Choroid plexus epithelial cell (primary cell): Measurements from ENCODE around the gene CDH11.

Experiments used
- DNase-seq: peaks from one replicate; pipeline ENCODE4 v3.0.0-alpha.2; 2010; ENCODE audit warnings: low read depth
- H3K4me3 ChIP-seq: 2 replicates; pipeline ENCODE4 v1.5.1; 2011; ENCODE audit warnings: low read depth, mild to moderate bottlenecking, control low read depth, low read length, moderate library complexity
- TF ChIP-seq, protein P1 (sequence below): conservative IDR thresholded peaks from 2 replicates; pipeline ENCODE4 v1.5.1; 2011; ENCODE audit warnings: low read depth, mild to moderate bottlenecking, control low read depth, inconsistent platforms, low read length, moderate library complexity

Gene CDH11

DNA sequence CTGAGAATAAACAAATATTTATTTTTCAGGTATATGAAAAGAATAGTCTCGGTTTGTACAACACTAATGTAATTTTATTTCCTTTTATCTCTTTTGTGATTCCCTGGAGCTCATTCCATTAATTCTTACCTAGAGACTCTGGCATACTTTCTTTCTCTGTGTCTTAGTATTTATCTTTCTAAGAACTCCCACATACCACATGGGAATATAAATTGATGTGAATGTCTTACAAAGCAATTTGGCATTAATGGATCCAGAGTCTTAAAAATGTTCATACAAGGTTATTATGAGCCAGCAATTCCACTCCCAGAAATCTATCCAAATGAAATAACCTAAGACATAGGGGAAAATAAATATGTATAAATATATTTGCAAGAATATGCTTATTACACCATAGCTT, 202.7 kb downstream of the CDH11 start:
- H3K4me3 ChIP-seq, result no peak overlapping the region
- TF ChIP-seq, protein P1, sequence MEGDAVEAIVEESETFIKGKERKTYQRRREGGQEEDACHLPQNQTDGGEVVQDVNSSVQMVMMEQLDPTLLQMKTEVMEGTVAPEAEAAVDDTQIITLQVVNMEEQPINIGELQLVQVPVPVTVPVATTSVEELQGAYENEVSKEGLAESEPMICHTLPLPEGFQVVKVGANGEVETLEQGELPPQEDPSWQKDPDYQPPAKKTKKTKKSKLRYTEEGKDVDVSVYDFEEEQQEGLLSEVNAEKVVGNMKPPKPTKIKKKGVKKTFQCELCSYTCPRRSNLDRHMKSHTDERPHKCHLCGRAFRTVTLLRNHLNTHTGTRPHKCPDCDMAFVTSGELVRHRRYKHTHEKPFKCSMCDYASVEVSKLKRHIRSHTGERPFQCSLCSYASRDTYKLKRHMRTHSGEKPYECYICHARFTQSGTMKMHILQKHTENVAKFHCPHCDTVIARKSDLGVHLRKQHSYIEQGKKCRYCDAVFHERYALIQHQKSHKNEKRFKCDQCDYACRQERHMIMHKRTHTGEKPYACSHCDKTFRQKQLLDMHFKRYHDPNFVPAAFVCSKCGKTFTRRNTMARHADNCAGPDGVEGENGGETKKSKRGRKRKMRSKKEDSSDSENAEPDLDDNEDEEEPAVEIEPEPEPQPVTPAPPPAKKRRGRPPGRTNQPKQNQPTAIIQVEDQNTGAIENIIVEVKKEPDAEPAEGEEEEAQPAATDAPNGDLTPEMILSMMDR, result no peak
- no peak for DNase-seq

DNA sequence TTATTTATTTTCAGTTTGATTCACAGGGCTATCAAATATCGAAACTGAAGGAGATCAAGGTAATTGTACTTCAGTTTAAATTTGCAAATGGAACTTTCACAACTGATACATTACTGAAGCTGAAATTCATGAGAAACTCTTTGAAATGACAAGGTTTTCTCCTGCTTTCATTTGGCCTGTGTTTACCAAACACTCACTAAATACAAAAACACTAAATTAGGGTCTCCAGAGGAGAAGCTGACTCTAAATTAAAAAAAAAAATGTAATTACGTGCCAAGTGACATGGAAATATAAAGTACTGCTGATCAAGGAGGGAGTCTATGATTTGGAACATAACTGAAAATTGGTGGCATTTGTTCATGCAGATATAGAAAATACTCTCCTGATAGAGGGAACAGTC, 205.8 kb downstream of the CDH11 start:
- TF ChIP-seq, protein P1, result no peak
- DNase-seq, result no peak
- H3K4me3 ChIP-seq, result no peak overlapping the region

DNA sequence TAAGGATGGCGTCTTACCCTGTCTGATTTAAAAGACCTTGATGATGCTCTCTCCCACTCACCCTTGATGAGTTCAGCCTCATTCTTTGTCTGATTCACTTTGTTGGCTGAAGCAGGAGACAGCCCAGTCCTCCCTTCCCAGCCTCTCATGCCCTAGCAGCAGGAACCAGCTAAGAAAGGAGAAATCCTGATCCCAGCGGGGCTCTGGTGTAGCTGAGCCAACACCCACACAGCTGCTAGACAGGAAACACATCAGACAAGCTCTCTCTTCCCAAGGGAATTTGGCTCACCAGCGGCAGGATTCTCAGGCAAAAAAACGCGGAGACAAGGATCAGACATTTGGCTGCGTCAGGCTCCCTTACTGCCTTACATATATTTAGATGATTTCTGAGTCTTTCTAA, 211.5 kb downstream of the CDH11 start:
- TF ChIP-seq, protein P1, result no peak
- peak; percentile 87 for DNase-seq
- peak overlapping the region; percentile 17 for H3K4me3 ChIP-seq

DNA sequence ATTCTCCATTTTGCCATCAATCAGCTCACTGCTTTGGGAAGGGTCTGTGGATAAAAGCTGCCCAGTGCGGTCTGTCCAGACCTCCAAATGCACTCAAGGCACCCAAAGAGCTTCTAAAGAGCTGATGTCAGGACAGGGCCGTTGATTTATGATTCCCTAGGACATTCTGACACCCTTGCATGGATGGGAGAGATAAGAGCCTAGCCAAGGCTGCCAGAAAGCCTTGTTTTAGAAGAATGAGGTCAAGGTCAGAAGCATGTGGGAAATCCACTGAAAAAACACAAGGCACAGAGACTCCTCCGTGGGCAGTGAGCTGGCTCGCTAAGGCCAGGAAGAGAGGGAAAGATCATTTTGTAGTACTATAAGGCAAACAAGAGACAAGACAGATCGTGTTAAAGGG, 214.0 kb downstream of the CDH11 start:
- no peak for DNase-seq
- TF ChIP-seq, protein P1, result no peak
- H3K4me3 ChIP-seq, result no peak overlapping the region

DNA sequence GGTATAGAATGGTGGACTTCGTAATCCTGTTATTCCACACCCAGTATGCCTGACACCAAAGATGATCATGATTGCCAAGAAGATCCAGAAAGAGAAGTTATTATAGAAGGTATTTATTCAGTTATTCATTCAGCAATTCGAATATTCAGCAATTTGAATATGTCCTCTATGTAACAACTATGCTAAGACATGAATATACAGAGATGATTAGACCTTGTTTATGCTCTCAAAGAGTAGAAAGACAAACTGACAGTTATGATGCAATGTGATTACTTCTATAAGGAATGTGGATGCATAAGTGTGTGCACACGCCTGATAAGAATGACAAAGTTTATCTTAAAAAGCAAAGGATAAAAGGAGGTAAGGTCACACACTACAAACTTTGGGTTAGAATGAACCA, 218.1 kb downstream of the CDH11 start:
- TF ChIP-seq, protein P1, result no peak
- no peak overlapping the region for H3K4me3 ChIP-seq
- no peak for DNase-seq

DNA sequence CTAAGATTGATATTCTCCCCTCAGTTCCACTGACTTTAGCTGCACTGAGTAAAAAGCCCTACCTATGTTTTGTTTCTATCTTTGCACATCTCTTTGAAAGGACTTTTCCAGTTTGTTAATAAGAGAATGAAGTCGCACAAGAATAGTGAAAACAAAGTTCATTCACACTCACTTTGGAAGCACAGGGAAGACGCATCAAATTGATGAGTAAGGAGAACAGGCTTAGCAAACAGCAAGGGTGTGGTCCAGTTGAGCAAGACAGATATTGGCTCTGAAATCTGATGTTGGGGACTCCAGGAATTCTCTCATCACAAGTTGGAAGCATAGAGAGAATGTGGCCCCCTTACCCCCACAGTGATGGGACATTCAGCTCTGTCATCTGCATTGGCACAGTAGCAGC, 221.3 kb downstream of the CDH11 start:
- no peak for DNase-seq
- no peak overlapping the region for H3K4me3 ChIP-seq
- TF ChIP-seq, protein P1, result no peak

GRCh38 chr16:64900019-64900418, 221.8 kb downstream of the CDH11 start:
- H3K4me3 ChIP-seq, result no peak overlapping the region
- TF ChIP-seq, protein P1, result no peak
- no peak for DNase-seq
